ENCODE data around the gene ERBB3. TPM values are rescaled to one million over a fixed set of nuclear protein-coding genes. Genes with fewer than 3 reads are reported as not detected.

The ERBB3 gene
- total RNA-seq, 1 donor from 2014 or later = under 0.01 TPM

- DNase-seq (ENCODE audit: low read depth in 2 of 2) = no peak
Observed at GRCh38 chr12:56110571-56110970, 30.6 kb downstream of the ERBB3 start.

DNA sequence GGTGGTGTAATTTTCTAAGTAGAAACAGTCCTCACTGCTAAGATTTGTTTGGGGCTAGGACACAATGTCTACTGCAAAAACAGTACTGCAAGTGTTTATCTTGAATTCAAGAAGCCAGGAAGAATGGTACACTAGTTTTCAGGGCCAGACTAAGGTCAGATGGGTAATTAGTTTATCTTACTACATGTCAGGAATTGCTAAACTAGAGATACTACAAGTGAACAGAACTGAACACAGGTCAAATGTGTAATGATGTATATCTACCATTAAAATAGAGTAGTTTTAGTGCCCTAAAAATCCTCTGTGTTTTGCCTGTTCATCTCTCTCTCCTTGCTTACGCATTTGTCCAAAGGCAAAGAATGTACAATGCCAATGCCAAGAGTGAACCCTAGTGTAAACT lies 34.1 kb downstream of the ERBB3 start:
- DNase-seq (ENCODE audit: low read depth in 2 of 2) = no peak

DNA sequence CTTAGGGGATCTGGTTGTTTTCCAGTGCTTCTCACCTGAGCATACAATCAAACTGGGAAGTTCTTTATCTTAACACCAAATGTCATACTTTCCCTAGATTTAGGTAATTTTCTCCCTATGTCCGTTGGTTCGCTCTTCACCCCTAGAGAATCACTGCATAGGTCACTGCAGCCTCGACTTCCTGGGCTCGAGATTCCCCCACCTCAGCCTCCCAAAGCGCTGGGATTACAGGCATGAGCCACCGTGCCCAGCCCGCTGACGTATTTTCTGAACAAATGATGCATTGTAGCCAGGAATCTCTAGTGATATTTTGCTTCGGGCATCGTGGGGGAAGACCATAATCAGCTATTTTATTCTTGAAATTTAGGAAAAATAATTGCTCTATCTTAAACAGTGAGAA lies 35.4 kb downstream of the ERBB3 start:
- peak; percentile 46 to 47 for DNase-seq (ENCODE audit: low read depth in 2 of 2)

DNA sequence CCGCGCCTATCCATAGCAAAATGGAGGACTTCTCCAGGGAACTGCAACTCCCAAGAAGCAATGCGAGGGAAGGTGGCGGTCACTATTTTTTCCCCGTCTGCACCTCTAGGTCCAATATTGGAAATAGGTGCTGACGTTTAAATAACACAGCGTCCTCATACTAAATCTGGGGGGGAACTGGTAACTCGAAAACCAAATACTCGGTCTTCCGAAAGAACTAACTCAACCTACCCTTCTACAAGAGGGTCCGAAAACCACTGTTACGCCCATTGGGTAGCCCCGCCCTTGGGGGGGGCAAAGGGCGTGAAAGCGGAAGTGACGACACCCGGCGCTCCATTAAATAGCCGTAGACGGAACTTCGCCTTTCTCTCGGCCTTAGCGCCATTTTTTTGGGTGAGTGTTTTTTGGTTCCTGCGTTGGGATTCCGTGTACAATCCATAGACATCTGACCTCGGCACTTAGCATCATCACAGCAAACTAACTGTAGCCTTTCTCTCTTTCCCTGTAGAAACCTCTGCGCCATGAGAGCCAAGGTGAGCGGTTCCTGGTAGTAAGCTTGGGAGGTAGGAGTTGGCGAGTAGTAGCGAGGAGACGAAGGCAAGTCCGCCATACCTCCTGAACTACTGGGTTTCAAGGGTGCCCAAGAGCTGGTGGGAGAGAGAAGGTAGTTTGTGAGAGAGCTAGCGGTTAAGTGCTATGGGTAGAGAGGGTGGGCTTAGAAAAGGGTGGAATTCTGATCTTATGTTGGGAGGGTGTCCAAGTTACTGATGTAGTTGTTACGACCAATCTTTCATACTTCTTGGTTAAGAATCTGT lies 36.5 kb downstream of the ERBB3 start, which contains the start of gene RPL41:
Gene RPL41, plus strand, starts transcription at position 367 of the 815 bp plus-strand sequence.
- peak; percentile 97 for DNase-seq (ENCODE audit: low read depth in 2 of 2)

DNA sequence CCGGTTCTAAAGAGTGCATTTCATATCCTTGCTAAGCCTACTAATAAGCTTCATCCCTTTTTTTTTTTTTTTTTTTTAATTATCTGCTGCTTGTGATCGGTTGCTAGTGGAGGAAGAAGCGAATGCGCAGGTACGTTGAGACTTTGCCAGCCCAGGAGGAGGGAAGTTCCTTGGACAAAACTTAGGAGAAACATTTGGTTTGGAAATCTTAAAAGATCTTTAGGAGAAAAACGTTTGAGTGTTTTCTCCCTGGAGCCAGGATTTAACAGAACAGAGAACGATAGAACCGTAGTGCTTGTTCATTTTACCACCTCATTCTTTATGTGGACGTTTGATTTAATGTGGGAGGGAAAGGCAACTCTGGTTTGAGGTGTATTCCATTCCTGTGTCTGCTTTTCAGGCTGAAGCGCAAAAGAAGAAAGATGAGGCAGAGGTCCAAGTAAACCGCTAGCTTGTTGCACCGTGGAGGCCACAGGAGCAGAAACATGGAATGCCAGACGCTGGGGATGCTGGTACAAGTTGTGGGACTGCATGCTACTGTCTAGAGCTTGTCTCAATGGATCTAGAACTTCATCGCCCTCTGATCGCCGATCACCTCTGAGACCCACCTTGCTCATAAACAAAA lies 37.2 kb downstream of the ERBB3 start:
- DNase-seq (ENCODE audit: low read depth in 2 of 2) = peak in 1 of 2 donors; percentile 25

DNA sequence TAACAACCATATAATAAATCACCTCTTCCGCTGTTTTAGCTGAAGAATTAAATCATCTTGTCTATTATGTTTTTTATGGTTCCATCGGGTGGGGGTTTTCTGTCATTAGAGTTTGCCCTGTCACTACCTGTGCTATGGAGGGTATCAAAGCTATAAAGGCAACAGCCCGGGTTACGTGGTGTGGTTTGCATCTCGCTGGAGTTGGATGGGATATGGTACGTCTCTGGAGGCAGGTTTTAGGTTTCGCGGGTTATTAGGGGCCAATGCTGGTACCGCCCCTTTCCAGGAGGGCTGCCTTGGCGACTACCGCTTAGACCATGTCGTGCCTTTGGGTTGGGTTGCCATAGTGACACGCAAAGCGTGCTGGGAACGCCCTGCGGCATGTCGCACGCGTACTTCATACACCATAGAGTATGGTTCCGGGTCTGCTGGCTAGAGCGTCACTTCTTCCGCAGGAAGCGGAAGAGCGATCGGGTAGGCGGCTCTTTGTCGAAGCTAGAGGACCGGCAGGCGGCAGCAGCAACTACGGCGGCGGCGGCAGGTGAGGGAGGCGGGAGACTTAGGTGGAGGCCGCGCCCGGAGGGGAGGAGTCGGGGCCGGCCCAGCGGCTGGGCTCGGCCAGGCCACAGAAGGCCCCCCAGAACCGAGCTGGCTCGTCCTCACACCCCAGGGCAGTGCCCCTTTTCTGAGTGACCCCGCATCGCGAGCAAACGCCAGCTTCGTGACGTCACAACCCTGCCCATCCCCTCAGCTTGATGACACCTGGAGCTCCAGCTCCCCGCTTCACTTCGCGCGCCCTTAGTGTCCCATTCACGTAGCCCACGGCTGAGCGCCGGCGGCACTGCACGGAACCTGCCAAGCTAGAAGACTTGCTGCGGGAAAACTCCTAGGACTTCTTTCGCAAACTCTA lies 38.1 kb downstream of the ERBB3 start, which contains the start of gene ZC3H10:
Gene ZC3H10, plus strand, starts transcription at position 489 of the 910 bp plus-strand sequence. CDS start 2,297 bp downstream, outside the sequence.
- DNase-seq (ENCODE audit: low read depth in 2 of 2) = peak; percentile 100

DNA sequence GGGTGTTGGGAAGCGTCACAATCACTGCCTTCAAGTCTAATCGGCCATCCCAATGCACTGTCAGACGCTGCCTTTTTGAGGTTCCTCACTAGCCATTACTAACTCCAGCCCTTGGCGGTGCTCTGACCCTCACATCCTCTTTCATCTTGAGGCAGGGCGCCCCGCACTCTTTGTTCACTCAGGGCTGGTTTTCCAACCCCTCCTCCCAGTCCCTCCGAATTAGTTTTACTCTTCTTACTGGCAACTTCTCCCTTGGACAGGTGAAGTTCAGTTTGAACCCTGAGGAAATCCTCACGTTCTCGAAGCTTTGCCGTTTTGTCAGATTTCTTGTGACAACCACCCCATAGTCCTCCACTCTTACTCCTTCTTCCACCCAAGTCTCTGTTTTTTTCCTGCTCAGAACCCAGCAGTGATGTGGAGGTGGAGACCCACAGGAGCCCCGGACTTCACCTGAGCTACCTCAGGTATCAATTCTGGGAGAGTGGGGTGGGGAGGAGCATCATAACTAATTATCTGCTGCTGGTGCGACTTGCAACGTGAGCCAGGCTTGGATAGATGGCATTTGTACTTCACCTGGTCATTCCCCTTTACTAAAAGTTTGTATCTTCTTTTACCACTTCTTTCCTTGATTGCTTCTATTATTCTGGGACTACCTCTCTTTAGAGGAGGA lies 38.9 kb downstream of the ERBB3 start:
- DNase-seq (ENCODE audit: low read depth in 2 of 2) = no peak

DNA sequence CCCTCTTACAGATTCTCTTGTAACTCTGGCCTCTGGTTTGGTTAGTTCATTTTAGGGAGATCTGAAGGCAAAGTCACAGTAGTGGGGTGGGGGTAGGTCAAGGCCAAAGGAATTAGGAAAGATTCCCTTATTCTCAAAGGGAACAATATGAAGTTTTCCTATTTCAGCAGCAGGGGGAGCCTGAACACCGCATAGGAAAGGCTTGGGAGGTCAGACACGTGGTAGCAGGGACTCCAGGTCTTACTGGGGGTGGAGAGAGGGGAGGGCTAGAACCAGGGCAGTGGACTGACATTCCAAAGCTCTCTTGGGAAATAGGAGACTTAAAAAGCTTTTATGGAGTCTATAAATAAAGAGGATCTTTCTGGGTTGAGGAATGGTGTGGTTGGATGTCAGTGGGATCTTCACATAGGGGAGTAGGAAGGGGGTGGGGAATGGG lies 39.4 kb downstream of the ERBB3 start:
- peak; percentile 93 to 94 for DNase-seq (ENCODE audit: low read depth in 2 of 2)

- no peak for DNase-seq (ENCODE audit: low read depth in 2 of 2)
Observed at GRCh38 chr12:56120158-56120846, 40.3 kb downstream of the ERBB3 start.

GRCh38 chr12:56121204-56121870 lies 41.4 kb downstream of the ERBB3 start:
- DNase-seq (ENCODE audit: low read depth in 2 of 2) = no peak

GRCh38 chr12:56122637-56123036 lies 42.7 kb downstream of the ERBB3 start:
- DNase-seq (ENCODE audit: low read depth in 2 of 2) = no peak

DNA sequence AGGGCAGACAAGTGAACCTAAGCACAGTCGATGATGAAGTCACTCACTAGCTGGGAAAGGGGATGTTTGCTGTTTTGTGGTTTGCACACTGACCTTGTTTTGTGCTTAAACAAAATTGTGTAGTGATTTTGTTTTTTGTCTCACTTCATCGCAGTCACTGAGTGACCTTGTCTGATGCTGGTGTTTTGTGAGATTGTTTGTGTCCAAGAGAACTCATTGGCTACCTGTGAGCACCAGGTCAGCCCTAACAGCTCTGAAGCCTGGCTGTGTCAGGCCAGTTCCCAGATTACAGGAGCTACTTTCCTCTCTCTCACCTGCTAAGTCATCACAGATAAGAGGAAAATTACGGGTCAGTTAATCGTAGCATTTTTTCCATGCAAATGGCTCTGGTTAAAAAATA lies 44.2 kb downstream of the ERBB3 start:
- no peak for DNase-seq (ENCODE audit: low read depth in 2 of 2)

DNA sequence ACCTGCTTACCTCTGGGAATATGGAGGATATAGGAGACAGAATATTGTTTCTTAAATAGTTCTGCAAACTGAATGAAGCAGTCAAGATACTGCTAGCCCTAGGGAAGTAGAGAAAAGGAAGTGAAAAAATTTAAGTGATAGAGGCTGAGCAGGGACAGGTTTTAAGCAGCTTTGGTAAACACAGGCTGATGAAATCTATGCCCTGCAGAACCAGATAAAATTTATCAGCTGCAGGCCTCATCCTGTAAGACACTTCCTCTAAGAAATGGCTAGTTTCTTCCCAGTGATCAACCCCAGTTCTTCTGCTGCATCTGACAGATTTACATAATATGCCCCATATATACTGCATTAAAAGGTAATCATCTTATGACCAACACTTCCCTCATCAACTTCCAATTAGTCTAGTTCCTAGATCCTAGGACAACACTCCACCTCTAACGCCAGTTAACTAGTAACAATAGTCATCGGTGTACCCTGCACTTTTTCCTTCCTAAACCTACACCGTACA lies 46.8 kb downstream of the ERBB3 start:
- DNase-seq (ENCODE audit: low read depth in 2 of 2) = no peak

GRCh38 chr12:56127485-56127887 lies 47.5 kb downstream of the ERBB3 start:
- no peak for DNase-seq (ENCODE audit: low read depth in 2 of 2)

DNA sequence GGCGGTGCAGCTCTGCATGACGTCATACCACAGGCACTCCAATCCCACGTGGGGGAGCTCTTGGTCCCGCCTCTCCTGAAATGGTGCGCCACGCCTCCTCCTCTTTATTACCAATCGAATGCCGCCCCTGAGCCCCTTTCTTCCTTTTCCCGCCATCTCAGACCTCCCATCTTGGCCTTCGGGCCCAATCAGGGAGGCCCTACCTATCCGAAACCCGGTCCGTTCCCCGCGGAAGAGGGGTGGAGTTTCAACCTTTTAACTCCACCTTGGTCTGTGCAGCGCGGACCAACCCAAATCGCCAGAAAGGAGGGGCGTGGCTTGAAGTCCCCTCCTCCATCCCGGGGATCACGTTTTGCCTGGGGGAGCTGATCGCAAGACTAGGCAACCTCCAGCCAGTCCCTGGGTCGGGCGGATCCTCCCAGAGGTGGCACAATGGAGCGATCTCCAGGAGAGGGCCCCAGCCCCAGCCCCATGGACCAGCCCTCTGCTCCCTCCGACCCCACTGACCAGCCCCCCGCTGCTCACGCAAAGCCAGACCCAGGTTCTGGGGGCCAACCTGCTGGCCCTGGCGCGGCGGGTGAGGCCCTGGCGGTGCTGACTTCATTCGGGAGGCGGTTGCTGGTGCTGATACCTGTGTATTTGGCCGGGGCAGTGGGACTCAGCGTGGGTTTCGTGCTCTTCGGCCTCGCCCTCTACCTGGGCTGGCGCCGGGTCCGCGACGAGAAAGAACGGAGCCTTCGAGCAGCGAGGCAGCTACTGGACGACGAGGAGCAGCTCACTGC lies 48.1 kb downstream of the ERBB3 start, which contains the start of gene ESYT1:
Gene ESYT1, plus strand, starts transcription at position 380 of the 782 bp plus-strand sequence. Its CDS starts 53 bp downstream, at position 433.
- DNase-seq (ENCODE audit: low read depth in 2 of 2) = peak; percentile 100

DNA sequence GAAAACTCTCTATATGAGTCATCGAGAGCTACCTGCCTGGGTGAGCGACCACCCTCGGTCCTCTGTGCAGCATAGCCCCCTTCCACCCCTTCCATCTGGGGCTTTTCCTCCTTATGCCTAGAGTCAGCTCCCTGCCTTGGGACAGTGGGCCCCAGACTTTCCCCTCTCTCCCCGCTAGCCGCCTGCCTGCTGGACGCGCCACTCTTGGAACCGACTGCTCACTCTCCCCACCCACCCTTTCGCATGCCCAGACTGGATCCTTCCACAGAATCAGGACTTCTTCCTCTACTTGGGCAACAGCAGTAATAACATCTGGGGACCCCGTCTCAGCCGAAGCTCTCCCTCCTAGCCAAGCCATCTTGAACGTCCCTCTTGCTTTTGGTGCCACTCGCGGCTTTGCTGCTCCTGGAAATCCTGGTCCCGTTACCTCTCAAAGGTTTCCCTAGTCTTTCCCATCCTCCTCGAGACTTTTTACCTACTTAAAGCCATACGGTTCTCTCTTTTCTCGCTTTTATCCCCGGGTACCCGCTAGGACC lies 48.8 kb downstream of the ERBB3 start:
- DNase-seq (ENCODE audit: low read depth in 2 of 2) = peak in 1 of 2 donors; percentile 45

DNA sequence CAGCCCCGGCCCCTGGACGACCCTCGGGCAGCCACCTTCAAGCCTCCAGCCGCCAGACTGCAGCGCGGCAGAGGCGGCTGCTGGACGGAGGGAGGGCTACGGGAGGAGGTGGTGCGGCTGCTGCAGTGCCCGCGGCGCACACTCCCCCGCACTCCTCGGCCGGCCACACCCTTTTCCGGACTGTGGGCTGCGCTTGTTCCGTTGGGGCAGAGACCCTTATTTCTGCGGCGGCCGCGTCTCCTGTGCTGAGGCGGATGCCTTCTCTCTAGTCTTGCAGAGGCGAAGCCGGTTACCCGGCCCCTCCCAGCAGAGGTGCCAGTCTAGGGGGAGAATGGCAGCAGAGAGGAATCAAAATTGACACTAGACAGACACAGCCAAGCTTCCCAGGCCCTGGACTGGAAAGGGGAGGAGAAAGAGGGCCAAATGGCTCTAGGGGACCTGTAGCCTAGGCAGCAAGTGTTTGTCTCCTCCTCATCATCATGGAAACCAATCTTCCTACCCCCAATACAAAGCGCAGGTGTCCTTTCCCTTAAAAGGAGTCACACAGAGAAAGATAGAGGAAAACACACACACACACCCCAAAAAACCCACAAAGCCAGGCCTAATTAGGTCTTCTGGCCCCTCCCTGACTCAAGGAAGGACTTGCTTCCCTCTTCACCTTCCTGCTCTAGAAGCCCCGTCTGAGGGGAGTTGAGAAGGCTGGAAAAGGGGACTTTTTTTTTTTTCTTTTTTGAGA lies 49.4 kb downstream of the ERBB3 start:
- DNase-seq (ENCODE audit: low read depth in 2 of 2) = peak; percentile 39 to 62
